Measurements from ENCODE around the gene VSIR. TPM values are rescaled to one million over a fixed set of nuclear protein-coding genes. Genes with fewer than 3 reads are reported as not detected.
A peak's percentile ranks its signal among the peaks of the same experiment; 100 is the strongest.

The VSIR gene
- total and polyA plus RNA-seq, 2 donors: 25.2 to 51.8 TPM

DNA sequence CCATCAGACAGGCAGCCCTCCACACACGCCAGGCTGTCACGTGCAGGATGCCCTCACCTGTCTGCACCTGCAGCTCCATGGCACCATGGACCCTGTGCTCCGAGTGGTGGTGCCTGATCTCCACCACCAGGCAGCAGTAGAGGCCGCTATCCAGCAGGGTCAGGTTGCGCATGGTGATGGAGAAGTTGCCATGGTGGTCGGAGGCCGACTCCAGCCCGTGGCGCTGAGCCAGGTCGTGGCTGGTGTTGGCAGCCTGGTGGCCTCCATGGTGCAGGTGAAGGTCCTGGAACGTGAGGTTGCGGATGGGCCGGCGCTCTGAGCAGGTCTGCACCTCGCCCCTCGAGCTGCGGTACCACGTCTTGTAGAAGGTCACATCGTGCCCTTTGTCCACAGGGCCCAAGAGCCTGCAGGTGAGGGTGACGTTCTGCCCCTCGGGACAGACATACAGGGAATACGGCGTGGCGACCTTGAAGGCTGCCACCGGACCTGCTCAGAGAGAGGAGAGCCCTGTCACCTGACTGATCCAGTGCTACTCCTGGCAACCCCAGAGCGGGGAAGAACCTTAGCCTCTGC, 11.7 kb downstream of the VSIR start:
- Histone ChIP-seq H3K36me3 (ENCODE audit: control insufficient read depth in 2 of 2, insufficient read depth in 2 of 2, low read length in 1 of 2) (peaks cover 7 to 11% of the 10 kb centered on the region in 2 donors), H3K27me3 (ENCODE audit: control insufficient read depth in 2 of 2, insufficient read depth in 1 of 2, low read length in 1 of 2) (no peaks in the 10 kb centered on the region), H3K27ac (ENCODE audit: low read depth in 1 of 2, low read length in 1 of 2) (no peak overlapping the region), H3K9me3 (ENCODE audit: control insufficient read depth in 2 of 2, insufficient read depth in 1 of 2, low read length in 1 of 2) (no peaks in the 10 kb centered on the region), H3K4me3 (ENCODE audit: low read length in 2 of 2) (no peak overlapping the region), H3K4me1 (ENCODE audit: control insufficient read depth in 2 of 2, insufficient read depth in 2 of 2, low read length in 2 of 2) (peaks cover 20 to 56% of the 10 kb centered on the region in 2 donors)
- WGBS: 96% methylated on average over 26 of the region's 26 CpGs
- DNase-seq (ENCODE audit: low read depth in 6 of 9, low spot score in 9 of 9): no peak

DNA sequence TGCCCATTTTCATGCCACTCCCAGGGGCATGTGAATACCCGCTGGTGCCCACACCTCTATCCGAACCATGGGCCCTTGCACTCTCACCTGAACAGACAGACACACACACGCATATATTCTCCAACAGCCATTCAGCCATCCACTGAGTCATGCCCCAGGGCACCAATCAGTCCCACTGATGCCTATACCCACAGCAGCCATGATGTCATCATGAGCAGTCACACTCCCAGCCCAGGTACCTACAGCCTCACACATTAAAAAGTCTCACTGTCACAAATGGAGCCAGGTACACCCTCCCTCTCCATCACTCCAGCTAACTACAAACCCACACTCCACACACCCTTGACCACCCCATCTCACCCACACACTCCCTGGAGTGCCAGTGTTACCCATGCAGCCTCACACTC, 12.2 kb downstream of the VSIR start:
- H3K27ac ChIP-seq (ENCODE audit: low read depth in 1 of 2, low read length in 1 of 2): no peak overlapping the region
- peaks cover 26 to 56% of the 10 kb centered on the region in 2 donors for H3K4me1 ChIP-seq (ENCODE audit: control insufficient read depth in 2 of 2, insufficient read depth in 2 of 2, low read length in 2 of 2)
- peaks cover 4 to 11% of the 10 kb centered on the region in 2 donors for H3K36me3 ChIP-seq (ENCODE audit: control insufficient read depth in 2 of 2, insufficient read depth in 2 of 2, low read length in 1 of 2)
- WGBS: 98% methylated on average over 3 of the region's 3 CpGs
- no peaks in the 10 kb centered on the region for H3K27me3 ChIP-seq (ENCODE audit: control insufficient read depth in 2 of 2, insufficient read depth in 1 of 2, low read length in 1 of 2)
- no peaks in the 10 kb centered on the region for H3K9me3 ChIP-seq (ENCODE audit: control insufficient read depth in 2 of 2, insufficient read depth in 1 of 2, low read length in 1 of 2)
- H3K4me3 ChIP-seq (ENCODE audit: low read length in 2 of 2): no peak overlapping the region
- DNase-seq (ENCODE audit: low read depth in 6 of 9, low spot score in 9 of 9): no peak

DNA sequence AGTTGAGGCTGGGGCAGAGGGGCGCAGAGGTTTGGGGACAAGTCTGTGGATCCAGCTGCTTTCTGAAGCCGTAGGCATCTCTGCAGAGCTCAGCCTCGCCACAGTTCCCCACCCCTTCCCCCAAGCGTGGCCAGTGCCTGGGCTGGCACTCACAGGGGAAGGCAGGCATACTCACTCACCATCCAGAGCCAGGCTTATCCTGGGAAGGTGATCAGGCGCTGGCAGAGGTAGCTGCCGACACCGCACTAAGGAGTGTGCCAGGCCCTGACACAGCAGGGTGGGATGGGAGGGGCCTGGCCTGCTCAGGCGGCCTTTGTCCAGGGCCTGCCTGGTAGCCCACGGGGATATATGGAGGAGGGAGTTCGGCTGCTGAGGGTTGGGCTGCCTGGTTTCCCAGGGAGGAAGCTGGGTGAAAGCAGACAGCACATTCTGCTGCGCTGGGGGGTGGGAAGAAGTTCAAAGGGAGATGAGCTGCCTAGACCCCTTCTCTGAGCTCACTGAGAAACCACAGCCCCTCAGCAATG, 15.9 kb downstream of the VSIR start:
- 14% methylated on average over 11 of the region's 11 CpGs for WGBS
- Histone ChIP-seq H3K27me3 (ENCODE audit: control insufficient read depth in 2 of 2, insufficient read depth in 1 of 2, low read length in 1 of 2) (no peaks in the 10 kb centered on the region), H3K27ac (ENCODE audit: low read depth in 1 of 2, low read length in 1 of 2) (peak overlapping the region; percentile 84 to 96), H3K4me1 (ENCODE audit: control insufficient read depth in 2 of 2, insufficient read depth in 2 of 2, low read length in 2 of 2) (peaks cover 61 to 80% of the 10 kb centered on the region in 2 donors), H3K4me3 (ENCODE audit: low read length in 2 of 2) (peak overlapping the region; percentile 12 to 33), H3K36me3 (ENCODE audit: control insufficient read depth in 2 of 2, insufficient read depth in 2 of 2, low read length in 1 of 2) (peaks cover 8 to 18% of the 10 kb centered on the region in 2 donors), H3K9me3 (ENCODE audit: control insufficient read depth in 2 of 2, insufficient read depth in 1 of 2, low read length in 1 of 2) (no peaks in the 10 kb centered on the region)
- peak in 4 of 9 donors; percentile 56 to 82 (median 66) for DNase-seq (ENCODE audit: low read depth in 6 of 9, low spot score in 9 of 9)

DNA sequence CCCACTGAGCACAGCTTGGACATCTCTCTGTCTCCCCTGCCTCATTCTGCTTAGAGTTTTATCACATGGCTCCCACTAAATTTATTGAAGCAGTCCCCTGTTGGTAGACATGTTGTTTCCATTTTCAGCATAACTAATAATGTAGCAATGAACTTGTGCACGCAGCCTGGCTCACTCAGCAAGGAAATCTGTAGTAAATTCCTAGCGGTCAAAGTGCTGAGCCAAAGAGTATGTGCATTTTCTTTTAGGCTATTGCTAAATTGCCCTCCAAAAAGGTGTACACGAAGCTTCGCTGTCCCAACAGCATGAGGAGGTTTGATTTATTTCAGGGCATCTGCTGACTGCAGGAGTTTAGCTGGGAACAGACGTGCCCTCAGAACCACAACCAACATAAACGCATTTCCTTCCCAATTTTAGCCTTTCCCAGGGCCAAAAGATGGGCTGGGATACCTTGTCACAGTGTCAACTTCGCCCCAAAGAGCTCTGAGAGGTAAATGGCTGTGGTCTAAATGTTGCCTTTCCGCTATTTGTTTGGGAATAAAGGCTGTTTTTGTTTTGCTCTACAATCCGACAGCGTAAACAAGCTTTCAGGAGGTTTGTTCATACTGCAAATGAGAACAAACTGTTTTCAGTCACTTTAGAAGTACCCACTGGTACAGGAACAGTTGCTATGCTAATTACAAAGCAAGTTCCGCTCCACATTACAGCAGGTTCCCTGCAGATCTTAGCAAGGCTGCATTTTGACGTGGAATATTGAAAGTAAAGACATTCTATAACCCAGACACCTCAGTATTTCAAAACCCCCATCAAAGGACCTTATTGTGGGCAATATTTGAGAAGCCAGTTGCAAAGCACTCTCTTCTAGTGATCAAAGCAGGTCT, 16.8 kb downstream of the VSIR start:
- H3K27me3 ChIP-seq (ENCODE audit: control insufficient read depth in 2 of 2, insufficient read depth in 1 of 2, low read length in 1 of 2): no peaks in the 10 kb centered on the region
- H3K36me3 ChIP-seq (ENCODE audit: control insufficient read depth in 2 of 2, insufficient read depth in 2 of 2, low read length in 1 of 2): peaks cover 11 to 20% of the 10 kb centered on the region in 2 donors
- H3K4me1 ChIP-seq (ENCODE audit: control insufficient read depth in 2 of 2, insufficient read depth in 2 of 2, low read length in 2 of 2): peaks cover 68 to 89% of the 10 kb centered on the region in 2 donors
- peak overlapping the region; percentile 12 to 33 for H3K4me3 ChIP-seq (ENCODE audit: low read length in 2 of 2)
- WGBS: 14% methylated on average over 12 of the region's 12 CpGs
- peak overlapping the region; percentile 84 to 96 for H3K27ac ChIP-seq (ENCODE audit: low read depth in 1 of 2, low read length in 1 of 2)
- DNase-seq (ENCODE audit: low read depth in 6 of 9, low spot score in 9 of 9): peak in 1 of 9 donors; percentile 76
- H3K9me3 ChIP-seq (ENCODE audit: control insufficient read depth in 2 of 2, insufficient read depth in 1 of 2, low read length in 1 of 2): no peaks in the 10 kb centered on the region

DNA sequence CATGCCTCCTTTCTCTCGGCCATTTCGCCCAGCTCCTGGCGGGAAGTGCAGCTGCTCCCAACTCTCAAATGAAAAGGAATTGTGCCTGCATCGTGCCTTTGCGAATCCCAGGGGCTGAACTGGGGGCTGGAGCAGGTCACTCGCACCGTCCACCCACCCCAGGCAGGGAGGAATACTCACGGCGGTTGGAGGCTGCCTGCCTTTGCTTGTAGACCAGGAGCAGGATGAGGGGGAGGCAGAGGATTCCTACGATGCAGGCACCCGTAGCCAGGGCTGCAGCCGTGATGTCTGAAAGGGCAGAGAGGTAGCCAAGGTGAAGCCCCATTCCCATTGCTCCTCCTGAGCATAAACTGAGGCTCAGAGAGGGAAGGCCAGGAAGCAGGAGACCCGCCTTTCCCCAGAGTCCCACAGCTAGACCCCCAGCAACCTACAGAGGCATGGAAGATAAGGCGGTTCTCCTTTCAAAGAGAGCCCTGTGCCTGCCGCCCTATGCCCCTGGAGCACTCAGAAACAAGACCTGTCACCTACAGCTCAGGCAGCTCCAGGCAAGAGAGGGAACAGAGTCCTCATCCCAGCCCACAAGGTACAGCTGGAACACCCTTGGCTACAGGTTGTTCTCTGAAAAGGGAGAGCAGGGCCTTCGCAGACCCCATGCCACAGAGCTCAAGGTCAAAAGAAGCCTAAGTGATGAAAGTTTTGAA, 18.0 kb downstream of the VSIR start:
- no peaks in the 10 kb centered on the region for H3K9me3 ChIP-seq (ENCODE audit: control insufficient read depth in 2 of 2, insufficient read depth in 1 of 2, low read length in 1 of 2)
- 93% methylated on average over 16 of the region's 16 CpGs for WGBS
- peaks cover 13 to 21% of the 10 kb centered on the region in 2 donors for H3K36me3 ChIP-seq (ENCODE audit: control insufficient read depth in 2 of 2, insufficient read depth in 2 of 2, low read length in 1 of 2)
- H3K27ac ChIP-seq (ENCODE audit: low read depth in 1 of 2, low read length in 1 of 2): peak overlapping the region; percentile 21 to 52
- H3K4me1 ChIP-seq (ENCODE audit: control insufficient read depth in 2 of 2, insufficient read depth in 2 of 2, low read length in 2 of 2): peaks cover 71 to 92% of the 10 kb centered on the region in 2 donors
- no peak overlapping the region for H3K4me3 ChIP-seq (ENCODE audit: low read length in 2 of 2)
- no peak for DNase-seq (ENCODE audit: low read depth in 6 of 9, low spot score in 9 of 9)
- no peaks in the 10 kb centered on the region for H3K27me3 ChIP-seq (ENCODE audit: control insufficient read depth in 2 of 2, insufficient read depth in 1 of 2, low read length in 1 of 2)

DNA sequence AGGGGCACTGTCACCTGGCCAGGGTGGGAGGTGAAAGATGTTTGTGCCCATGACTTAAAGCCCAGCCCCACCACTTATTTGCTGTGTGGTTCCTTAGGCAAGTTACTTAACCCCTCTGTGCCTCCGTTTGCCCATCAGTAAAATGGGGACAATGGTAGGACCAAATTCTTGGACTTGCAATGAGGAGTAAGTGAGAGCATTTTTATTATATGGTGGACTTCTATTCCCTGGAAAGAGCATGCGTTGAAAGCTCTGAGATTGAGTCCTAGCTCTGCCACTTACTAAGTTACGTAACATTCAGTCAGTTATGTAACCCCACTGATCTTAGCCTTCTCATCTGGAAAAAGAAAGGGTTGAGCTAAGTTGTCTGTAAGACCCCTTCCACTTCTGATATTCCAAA, 18.8 kb downstream of the VSIR start:
- H3K4me3 ChIP-seq (ENCODE audit: low read length in 2 of 2): no peak overlapping the region
- H3K4me1 ChIP-seq (ENCODE audit: control insufficient read depth in 2 of 2, insufficient read depth in 2 of 2, low read length in 2 of 2): peaks cover 78 to 99% of the 10 kb centered on the region in 2 donors
- H3K9me3 ChIP-seq (ENCODE audit: control insufficient read depth in 2 of 2, insufficient read depth in 1 of 2, low read length in 1 of 2): peaks cover 0 to under 1% of the 10 kb centered on the region in 2 donors
- 95% methylated on average over 3 of the region's 3 CpGs for WGBS
- no peak for DNase-seq (ENCODE audit: low read depth in 6 of 9, low spot score in 9 of 9)
- peaks cover 12 to 24% of the 10 kb centered on the region in 2 donors for H3K36me3 ChIP-seq (ENCODE audit: control insufficient read depth in 2 of 2, insufficient read depth in 2 of 2, low read length in 1 of 2)
- H3K27me3 ChIP-seq (ENCODE audit: control insufficient read depth in 2 of 2, insufficient read depth in 1 of 2, low read length in 1 of 2): no peaks in the 10 kb centered on the region
- no peak overlapping the region for H3K27ac ChIP-seq (ENCODE audit: low read depth in 1 of 2, low read length in 1 of 2)

DNA sequence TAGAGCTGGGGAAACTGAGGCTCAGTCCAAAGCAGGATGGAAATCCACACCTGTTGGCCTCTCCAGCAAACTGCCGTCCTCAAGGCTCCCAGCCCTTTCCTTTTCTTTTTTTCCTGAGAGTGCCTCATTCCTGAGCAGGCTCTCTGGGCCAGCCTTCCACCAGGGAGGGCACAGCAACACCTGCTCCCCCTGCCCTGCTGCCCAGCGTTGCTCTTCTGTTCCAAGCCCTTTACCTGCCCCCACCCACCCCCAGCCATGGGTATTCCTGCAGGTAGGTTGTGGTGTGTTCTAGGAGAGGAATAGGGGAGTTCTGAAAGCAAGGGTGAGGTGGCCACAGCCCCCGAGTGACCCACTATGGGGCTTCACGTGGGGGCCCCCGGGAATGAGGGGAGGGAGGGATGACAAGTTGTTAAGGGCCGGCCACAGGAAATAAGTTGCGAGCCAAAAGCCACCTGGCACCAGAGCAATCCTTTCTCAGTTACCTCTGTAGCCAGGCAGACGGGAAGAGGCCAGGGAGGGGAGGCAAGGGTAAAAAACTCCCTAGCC, 19.3 kb downstream of the VSIR start:
- Histone ChIP-seq H3K4me1 (ENCODE audit: control insufficient read depth in 2 of 2, insufficient read depth in 2 of 2, low read length in 2 of 2) (peaks cover 84 to 100% of the 10 kb centered on the region in 2 donors), H3K36me3 (ENCODE audit: control insufficient read depth in 2 of 2, insufficient read depth in 2 of 2, low read length in 1 of 2) (peaks cover 12 to 24% of the 10 kb centered on the region in 2 donors)
- WGBS: 36% methylated on average over 8 of the region's 8 CpGs

DNA sequence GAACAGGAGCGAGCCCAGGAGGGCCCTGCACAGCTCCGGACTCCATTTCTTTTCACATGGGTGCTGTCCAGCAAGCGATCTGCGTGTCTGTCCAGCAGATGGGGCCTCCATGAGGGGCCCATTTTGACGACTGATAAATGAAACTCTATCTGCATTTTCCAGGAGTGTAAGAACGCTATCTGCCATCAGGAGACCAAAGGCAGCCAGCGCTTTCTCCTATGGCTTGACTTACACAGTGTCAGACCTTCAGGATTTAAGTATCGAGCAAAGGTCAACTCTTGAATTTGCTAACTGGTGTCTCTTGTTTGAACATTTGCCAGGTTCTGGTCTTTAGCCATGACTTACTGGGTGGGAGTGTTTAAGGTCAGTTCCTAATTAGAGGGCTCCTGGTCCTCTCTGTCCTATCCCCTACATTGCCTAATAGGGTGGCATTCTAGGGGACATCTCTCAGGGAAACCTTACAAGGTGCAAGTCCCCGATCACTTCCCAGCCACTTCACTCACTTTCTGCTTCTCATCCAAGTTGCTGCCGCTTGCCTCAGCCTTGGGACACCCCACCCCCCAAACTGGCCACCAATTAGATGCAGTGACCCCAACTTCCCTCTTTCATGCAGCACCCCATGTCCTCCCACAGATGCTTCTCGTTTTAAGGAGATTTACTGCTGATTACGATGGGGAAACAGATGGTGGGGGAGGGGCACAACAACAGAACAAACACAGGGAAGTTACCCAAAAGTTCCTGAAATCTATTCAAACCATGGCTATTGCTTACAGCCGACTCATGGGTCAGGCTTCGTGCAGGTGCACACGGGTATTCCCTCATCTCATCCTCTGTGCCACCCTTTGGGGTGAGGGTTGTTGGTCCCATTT, 20.0 kb downstream of the VSIR start:
- peaks cover 12 to 21% of the 10 kb centered on the region in 2 donors for H3K36me3 ChIP-seq (ENCODE audit: control insufficient read depth in 2 of 2, insufficient read depth in 2 of 2, low read length in 1 of 2)
- peaks cover 0 to 3% of the 10 kb centered on the region in 2 donors for H3K9me3 ChIP-seq (ENCODE audit: control insufficient read depth in 2 of 2, insufficient read depth in 1 of 2, low read length in 1 of 2)
- no peak for DNase-seq (ENCODE audit: low read depth in 6 of 9, low spot score in 9 of 9)
- no peak overlapping the region for H3K4me3 ChIP-seq (ENCODE audit: low read length in 2 of 2)
- 64% methylated on average over 15 of the region's 15 CpGs for WGBS
- H3K4me1 ChIP-seq (ENCODE audit: control insufficient read depth in 2 of 2, insufficient read depth in 2 of 2, low read length in 2 of 2): peaks cover 85 to 100% of the 10 kb centered on the region in 2 donors
- no peaks in the 10 kb centered on the region for H3K27me3 ChIP-seq (ENCODE audit: control insufficient read depth in 2 of 2, insufficient read depth in 1 of 2, low read length in 1 of 2)
- peak overlapping the region in 1 of 2 donors; percentile 26 for H3K27ac ChIP-seq (ENCODE audit: low read depth in 1 of 2, low read length in 1 of 2)

More for the DNA sequence above, 19.3 kb downstream of the VSIR start:
- DNase-seq (ENCODE audit: low read depth in 6 of 9, low spot score in 9 of 9): no peak
- Histone ChIP-seq H3K4me3 (ENCODE audit: low read length in 2 of 2) (no peak overlapping the region), H3K9me3 (ENCODE audit: control insufficient read depth in 2 of 2, insufficient read depth in 1 of 2, low read length in 1 of 2) (peaks cover 0 to 3% of the 10 kb centered on the region in 2 donors), H3K27ac (ENCODE audit: low read depth in 1 of 2, low read length in 1 of 2) (peak overlapping the region in 1 of 2 donors; percentile 46), H3K27me3 (ENCODE audit: control insufficient read depth in 2 of 2, insufficient read depth in 1 of 2, low read length in 1 of 2) (no peaks in the 10 kb centered on the region)
